ENCODE data around the gene TGM4.
"Not testable (repeated sequence)": the region's sequence is repeated elsewhere in the genome, so short reads cannot be mapped to it uniquely, and the experiment has no call there.

The TGM4 gene

GRCh38 chr3:44918087-44918486 is 43.7 kb downstream of the TGM4 start:
- DNase-seq = no peak

- DNase-seq = no peak
These were observed 44.2 kb downstream of the TGM4 start for GRCh38 chr3:44918581-44918980.

GRCh38 chr3:44920081-44920480 is 45.7 kb downstream of the TGM4 start:
- no peak for DNase-seq

GRCh38 chr3:44923632-44924456 is 49.4 kb downstream of the TGM4 start:
- no peak for DNase-seq

GRCh38 chr3:44924457-44925084 is 50.2 kb downstream of the TGM4 start:
- no peak for DNase-seq

- no peak for DNase-seq
These were observed 51.8 kb downstream of the TGM4 start for GRCh38 chr3:44926172-44926571.

GRCh38 chr3:44926921-44927320 is 52.5 kb downstream of the TGM4 start:
- no peak for DNase-seq

GRCh38 chr3:44927371-44927770 is 53.0 kb downstream of the TGM4 start:
- no peak for DNase-seq

- DNase-seq = no peak
These were observed 55.4 kb downstream of the TGM4 start for GRCh38 chr3:44929782-44930181.

- DNase-seq = no peak
These were observed 56.5 kb downstream of the TGM4 start for GRCh38 chr3:44930911-44931310.

GRCh38 chr3:44931791-44932190 is 57.4 kb downstream of the TGM4 start:
- DNase-seq = no peak

- no peak for DNase-seq
These were observed 57.9 kb downstream of the TGM4 start for GRCh38 chr3:44932271-44932670.

- DNase-seq = no peak
These were observed 58.9 kb downstream of the TGM4 start for GRCh38 chr3:44932986-44933944.

- DNase-seq = no peak
These were observed 65.2 kb downstream of the TGM4 start for GRCh38 chr3:44939581-44940036.

GRCh38 chr3:44942202-44942921 is 68.0 kb downstream of the TGM4 start:
- DNase-seq = no peak

GRCh38 chr3:44948239-44948638 is 73.8 kb downstream of the TGM4 start:
- no peak for DNase-seq

- not testable (repeated sequence) for DNase-seq
These were observed 75.4 kb downstream of the TGM4 start for GRCh38 chr3:44949770-44950169.

- no peak for DNase-seq
These were observed 75.9 kb downstream of the TGM4 start for GRCh38 chr3:44950275-44950734.

- DNase-seq = no peak
These were observed 78.3 kb downstream of the TGM4 start for GRCh38 chr3:44952689-44953088.

- no peak for DNase-seq
These were observed 79.9 kb downstream of the TGM4 start for GRCh38 chr3:44954304-44954703.

GRCh38 chr3:44954962-44955361 is 80.6 kb downstream of the TGM4 start:
- DNase-seq = no peak

GRCh38 chr3:44955917-44956316 is 81.5 kb downstream of the TGM4 start:
- no peak for DNase-seq
